Astrocyte (in vitro differentiated cells and primary cell): ENCODE results near the gene SUPT5H.

Experiments used
- EZH2 ChIP-seq: IDR thresholded peaks from 2 replicates; pipeline ENCODE4 v1.6.1; 2012; ENCODE audit warnings: mild to moderate bottlenecking, low read length, inconsistent platforms; ENCODE audit not compliant: insufficient read depth
- TF ChIP-seq, protein P1 (sequence below): IDR thresholded peaks from 2 replicates; pipeline ENCODE4 v1.5.1; 2011; ENCODE audit warnings: low read depth, mild to moderate bottlenecking, inconsistent platforms, low read length, moderate library complexity; ENCODE audit not compliant: insufficient read depth

DNA sequence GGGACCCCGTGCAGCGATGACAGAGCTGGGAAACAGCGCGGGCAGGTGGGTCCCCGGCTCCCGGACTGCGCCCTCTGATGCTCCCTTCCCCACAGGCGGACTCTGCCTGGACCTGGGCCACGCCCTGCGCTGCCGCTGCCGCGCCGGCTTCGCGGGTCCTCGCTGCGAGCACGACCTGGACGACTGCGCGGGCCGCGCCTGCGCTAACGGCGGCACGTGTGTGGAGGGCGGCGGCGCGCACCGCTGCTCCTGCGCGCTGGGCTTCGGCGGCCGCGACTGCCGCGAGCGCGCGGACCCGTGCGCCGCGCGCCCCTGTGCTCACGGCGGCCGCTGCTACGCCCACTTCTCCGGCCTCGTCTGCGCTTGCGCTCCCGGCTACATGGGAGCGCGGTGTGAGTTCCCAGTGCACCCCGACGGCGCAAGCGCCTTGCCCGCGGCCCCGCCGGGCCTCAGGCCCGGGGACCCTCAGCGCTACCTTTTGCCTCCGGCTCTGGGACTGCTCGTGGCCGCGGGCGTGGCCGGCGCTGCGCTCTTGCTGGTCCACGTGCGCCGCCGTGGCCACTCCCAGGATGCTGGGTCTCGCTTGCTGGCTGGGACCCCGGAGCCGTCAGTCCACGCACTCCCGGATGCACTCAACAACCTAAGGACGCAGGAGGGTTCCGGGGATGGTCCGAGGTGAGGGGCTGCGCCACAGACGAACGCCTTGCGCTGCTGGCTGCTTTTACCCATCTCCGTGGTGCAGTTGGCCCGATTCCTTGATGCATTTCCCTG is 61.7 kb downstream of the SUPT5H start:
- TF ChIP-seq EZH2: peak; percentile 64
- TF ChIP-seq, protein P1, sequence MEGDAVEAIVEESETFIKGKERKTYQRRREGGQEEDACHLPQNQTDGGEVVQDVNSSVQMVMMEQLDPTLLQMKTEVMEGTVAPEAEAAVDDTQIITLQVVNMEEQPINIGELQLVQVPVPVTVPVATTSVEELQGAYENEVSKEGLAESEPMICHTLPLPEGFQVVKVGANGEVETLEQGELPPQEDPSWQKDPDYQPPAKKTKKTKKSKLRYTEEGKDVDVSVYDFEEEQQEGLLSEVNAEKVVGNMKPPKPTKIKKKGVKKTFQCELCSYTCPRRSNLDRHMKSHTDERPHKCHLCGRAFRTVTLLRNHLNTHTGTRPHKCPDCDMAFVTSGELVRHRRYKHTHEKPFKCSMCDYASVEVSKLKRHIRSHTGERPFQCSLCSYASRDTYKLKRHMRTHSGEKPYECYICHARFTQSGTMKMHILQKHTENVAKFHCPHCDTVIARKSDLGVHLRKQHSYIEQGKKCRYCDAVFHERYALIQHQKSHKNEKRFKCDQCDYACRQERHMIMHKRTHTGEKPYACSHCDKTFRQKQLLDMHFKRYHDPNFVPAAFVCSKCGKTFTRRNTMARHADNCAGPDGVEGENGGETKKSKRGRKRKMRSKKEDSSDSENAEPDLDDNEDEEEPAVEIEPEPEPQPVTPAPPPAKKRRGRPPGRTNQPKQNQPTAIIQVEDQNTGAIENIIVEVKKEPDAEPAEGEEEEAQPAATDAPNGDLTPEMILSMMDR: no peak
